HEK293 (cell line): ENCODE results near the gene PIEZO1.
A peak's percentile ranks its signal among the peaks of the same experiment; 100 is the strongest.

Experiments
- BCL11B ChIP-seq: fragments of 450-650 bp; formaldehyde crosslinking; IDR thresholded peaks from 2 replicates; pipeline ENCODE4 v1.5.1; 2016; ENCODE audit warnings: low read depth, missing biosample characterization, missing genetic modification characterization
- GLI2 ChIP-seq: fragments of 450-650 bp; formaldehyde crosslinking; IDR thresholded peaks from 2 replicates; pipeline ENCODE4; 2017; ENCODE audit warnings: missing biosample characterization, missing genetic modification characterization, low read depth, borderline replicate concordance
- GLI4 ChIP-seq: fragments of 450-650 bp; formaldehyde crosslinking; IDR thresholded peaks from 2 replicates; pipeline ENCODE4 v1.5.1; 2016; ENCODE audit warnings: missing biosample characterization, missing genetic modification characterization
- HOXC10 ChIP-seq: sonication (generic); formaldehyde crosslinking; IDR thresholded peaks from 2 replicates; pipeline ENCODE4 v1.8.1; 2023; ENCODE audit warnings: mild to moderate bottlenecking, missing genetic modification reagents
- KLF8 ChIP-seq: fragments of 450-650 bp; formaldehyde crosslinking; IDR thresholded peaks from 2 replicates; pipeline ENCODE4 v1.5.1; 2016; ENCODE audit warnings: missing biosample characterization, missing genetic modification characterization
- SETDB1 ChIP-seq: IDR thresholded peaks from one replicate; pipeline ENCODE4 v1.6.1; 2017; ENCODE audit warnings: mild to moderate bottlenecking, low read length, moderate library complexity, mixed read lengths; ENCODE audit not compliant: insufficient read length
- ZFP41 ChIP-seq: fragments of 450-650 bp; formaldehyde crosslinking; IDR thresholded peaks from 2 replicates; pipeline ENCODE4 v1.5.1; 2016; ENCODE audit warnings: missing biosample characterization, missing genetic modification characterization, borderline replicate concordance
- ZNF132 ChIP-seq: fragments of 450-650 bp; formaldehyde crosslinking; IDR thresholded peaks from 2 replicates; pipeline ENCODE4 v1.5.1; 2017; ENCODE audit warnings: missing biosample characterization, missing genetic modification characterization, borderline replicate concordance
- ZNF146 ChIP-seq: fragments of 450-650 bp; formaldehyde crosslinking; IDR thresholded peaks from 2 replicates; pipeline ENCODE4 v1.5.1; 2016; ENCODE audit warnings: missing biosample characterization, missing genetic modification characterization
- ZNF16 ChIP-seq: fragments of 450-650 bp; formaldehyde crosslinking; IDR thresholded peaks from 2 replicates; pipeline ENCODE4 v1.5.1; 2016; ENCODE audit warnings: low read depth, missing biosample characterization, missing genetic modification characterization
- ZNF175 ChIP-seq: fragments of 450-650 bp; formaldehyde crosslinking; IDR thresholded peaks from 2 replicates; pipeline ENCODE4 v1.5.1; 2016; ENCODE audit warnings: missing biosample characterization, missing genetic modification characterization
- ZNF311 ChIP-seq: fragments of 450-650 bp; formaldehyde crosslinking; IDR thresholded peaks from 2 replicates; pipeline ENCODE4 v1.5.1; 2017; ENCODE audit warnings: missing biosample characterization, missing genetic modification characterization, borderline replicate concordance
- ZNF510 ChIP-seq: fragments of 450-650 bp; formaldehyde crosslinking; IDR thresholded peaks from 2 replicates; pipeline ENCODE4 v1.5.1; 2018; ENCODE audit warnings: mild to moderate bottlenecking, missing genetic modification characterization, missing biosample characterization; ENCODE audit not compliant: insufficient replicate concordance
- ZNF548 ChIP-seq: fragments of 450-650 bp; formaldehyde crosslinking; IDR thresholded peaks from 2 replicates; pipeline ENCODE4 v1.5.1; 2016; ENCODE audit warnings: missing biosample characterization, missing genetic modification characterization
- ZNF677 ChIP-seq: fragments of 450-650 bp; IDR thresholded peaks from 2 replicates; pipeline ENCODE4 v1.5.0; 2018; ENCODE audit warnings: missing biosample characterization, mild to moderate bottlenecking, missing genetic modification characterization, moderate library complexity
- ZNF707 ChIP-seq: fragments of 450-650 bp; formaldehyde crosslinking; IDR thresholded peaks from 2 replicates; pipeline ENCODE4 v1.5.1; 2016; ENCODE audit warnings: missing biosample characterization, missing genetic modification characterization
- ZNF76 ChIP-seq: fragments of 450-650 bp; formaldehyde crosslinking; IDR thresholded peaks from 2 replicates; pipeline ENCODE4; 2016; ENCODE audit warnings: low read depth, missing biosample characterization, missing genetic modification characterization, borderline replicate concordance
- ZNF777 ChIP-seq: fragments of 450-650 bp; formaldehyde crosslinking; IDR thresholded peaks from 2 replicates; pipeline ENCODE4 v1.5.1; 2017; ENCODE audit warnings: missing biosample characterization, missing genetic modification characterization, borderline replicate concordance
- TF ChIP-seq, protein P1 (sequence below): fragments of 450-650 bp; formaldehyde crosslinking; IDR thresholded peaks from 2 replicates; pipeline ENCODE4 v1.5.1; 2016; ENCODE audit warnings: missing biosample characterization, missing genetic modification characterization
- TF ChIP-seq, protein P2 (sequence below): fragments of 450-650 bp; formaldehyde crosslinking; IDR thresholded peaks from 2 replicates; pipeline ENCODE4 v1.5.1; 2016; ENCODE audit warnings: missing biosample characterization, missing genetic modification characterization, low read depth
- TF ChIP-seq, protein P3 (sequence below): fragments of 450-650 bp; formaldehyde crosslinking; IDR thresholded peaks from 2 replicates; pipeline ENCODE4 v1.5.1; 2017; ENCODE audit warnings: missing biosample characterization, missing genetic modification characterization
- TF ChIP-seq, protein P4 (sequence below): fragments of 450-650 bp; formaldehyde crosslinking; IDR thresholded peaks from 2 replicates; pipeline ENCODE4; 2016; ENCODE audit warnings: missing biosample characterization, missing genetic modification characterization
- TF ChIP-seq, protein P5 (sequence below): fragments of 450-650 bp; formaldehyde crosslinking; IDR thresholded peaks from 2 replicates; pipeline ENCODE4 v1.5.1; 2016; ENCODE audit warnings: missing biosample characterization, missing genetic modification characterization
- TF ChIP-seq, protein P6 (sequence below): fragments of 450-650 bp; formaldehyde crosslinking; IDR thresholded peaks from 2 replicates; pipeline ENCODE4 v1.5.1; 2016; ENCODE audit warnings: missing biosample characterization, missing genetic modification characterization
- TF ChIP-seq, protein P7 (sequence below): fragments of 450-650 bp; IDR thresholded peaks from 2 replicates; pipeline ENCODE4 v1.5.1; 2018; ENCODE audit warnings: missing biosample characterization, mild to moderate bottlenecking, missing genetic modification characterization
- TF ChIP-seq, protein P8 (sequence below): fragments of 450-650 bp; formaldehyde crosslinking; IDR thresholded peaks from 2 replicates; pipeline ENCODE4 v1.5.1; 2016; ENCODE audit warnings: missing biosample characterization, missing genetic modification characterization, borderline replicate concordance

Gene PIEZO1

DNA sequence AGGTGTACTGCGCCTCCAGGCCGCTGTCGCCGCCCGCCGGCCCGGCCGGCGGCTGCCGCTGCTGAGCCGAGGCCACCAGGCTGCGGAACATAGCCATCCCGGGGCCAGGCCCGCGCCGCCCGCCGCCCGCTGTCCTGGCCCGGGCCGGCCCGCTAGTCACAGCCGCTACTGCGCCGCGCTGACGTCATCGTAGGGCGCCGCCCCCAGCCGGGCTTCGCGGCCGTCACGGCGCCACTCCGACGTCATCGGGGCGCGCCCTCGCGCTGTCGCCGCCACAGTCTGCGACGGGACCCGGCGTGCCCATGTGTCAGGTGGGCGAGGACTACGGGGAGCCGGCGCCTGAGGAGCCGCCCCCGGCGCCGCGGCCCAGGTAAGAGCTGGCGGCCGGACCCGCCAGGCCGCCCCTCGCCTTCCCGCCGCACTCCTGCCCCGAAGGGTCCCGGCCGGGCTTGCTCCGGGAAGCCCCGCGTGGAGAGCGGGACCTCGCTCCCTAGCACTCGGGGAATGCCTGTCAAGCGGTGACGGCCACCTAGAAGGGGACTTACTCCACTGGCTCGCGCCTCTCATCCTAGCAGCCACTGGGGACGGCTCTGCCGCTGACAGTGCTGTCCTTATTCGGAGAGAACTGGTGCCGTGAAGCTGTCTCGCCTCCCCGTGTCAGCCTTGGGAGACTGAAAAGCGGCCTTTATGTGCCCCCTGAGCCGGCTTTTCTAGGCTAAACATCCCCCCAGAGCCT lies 78.6 kb downstream of the PIEZO1 start, which contains the start of the genes CTU2 and RNF166 (continued):
- TF ChIP-seq GLI2 (tag by site-specific recombination) (no peak), HOXC10 (no peak), ZNF510 (tag by site-specific recombination) (no peak), ZNF777 (tag by site-specific recombination) (no peak), ZNF132 (no peak), SETDB1 (no peak), ZNF16 (tag by site-specific recombination) (no peak), ZNF677 (tag by site-specific recombination) (no peak), ZNF146 (no peak), ZNF175 (tag by site-specific recombination) (no peak), ZNF311 (tag by site-specific recombination) (no peak), GLI4 (tag by site-specific recombination) (no peak), ZNF76 (tag by site-specific recombination) (peak; percentile 71; the same call in 1 of the 2 replicates), BCL11B (no peak), ZFP41 (tag by site-specific recombination) (no peak), ZNF548 (tag by site-specific recombination) (no peak), KLF8 (tag by site-specific recombination) (peak; percentile 38; the same call in 1 of the 2 replicates), ZNF707 (tag by site-specific recombination) (no peak)
- TF ChIP-seq, protein P1, sequence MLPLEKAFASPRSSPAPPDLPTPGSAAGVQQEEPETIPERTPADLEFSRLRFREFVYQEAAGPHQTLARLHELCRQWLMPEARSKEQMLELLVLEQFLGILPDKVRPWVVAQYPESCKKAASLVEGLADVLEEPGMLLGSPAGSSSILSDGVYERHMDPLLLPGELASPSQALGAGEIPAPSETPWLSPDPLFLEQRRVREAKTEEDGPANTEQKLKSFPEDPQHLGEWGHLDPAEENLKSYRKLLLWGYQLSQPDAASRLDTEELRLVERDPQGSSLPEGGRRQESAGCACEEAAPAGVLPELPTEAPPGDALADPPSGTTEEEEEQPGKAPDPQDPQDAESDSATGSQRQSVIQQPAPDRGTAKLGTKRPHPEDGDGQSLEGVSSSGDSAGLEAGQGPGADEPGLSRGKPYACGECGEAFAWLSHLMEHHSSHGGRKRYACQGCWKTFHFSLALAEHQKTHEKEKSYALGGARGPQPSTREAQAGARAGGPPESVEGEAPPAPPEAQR: no peak
- TF ChIP-seq, protein P2, sequence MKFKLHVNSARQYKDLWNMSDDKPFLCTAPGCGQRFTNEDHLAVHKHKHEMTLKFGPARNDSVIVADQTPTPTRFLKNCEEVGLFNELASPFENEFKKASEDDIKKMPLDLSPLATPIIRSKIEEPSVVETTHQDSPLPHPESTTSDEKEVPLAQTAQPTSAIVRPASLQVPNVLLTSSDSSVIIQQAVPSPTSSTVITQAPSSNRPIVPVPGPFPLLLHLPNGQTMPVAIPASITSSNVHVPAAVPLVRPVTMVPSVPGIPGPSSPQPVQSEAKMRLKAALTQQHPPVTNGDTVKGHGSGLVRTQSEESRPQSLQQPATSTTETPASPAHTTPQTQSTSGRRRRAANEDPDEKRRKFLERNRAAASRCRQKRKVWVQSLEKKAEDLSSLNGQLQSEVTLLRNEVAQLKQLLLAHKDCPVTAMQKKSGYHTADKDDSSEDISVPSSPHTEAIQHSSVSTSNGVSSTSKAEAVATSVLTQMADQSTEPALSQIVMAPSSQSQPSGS (tag by site-specific recombination): peak; percentile 88
- TF ChIP-seq, protein P3, sequence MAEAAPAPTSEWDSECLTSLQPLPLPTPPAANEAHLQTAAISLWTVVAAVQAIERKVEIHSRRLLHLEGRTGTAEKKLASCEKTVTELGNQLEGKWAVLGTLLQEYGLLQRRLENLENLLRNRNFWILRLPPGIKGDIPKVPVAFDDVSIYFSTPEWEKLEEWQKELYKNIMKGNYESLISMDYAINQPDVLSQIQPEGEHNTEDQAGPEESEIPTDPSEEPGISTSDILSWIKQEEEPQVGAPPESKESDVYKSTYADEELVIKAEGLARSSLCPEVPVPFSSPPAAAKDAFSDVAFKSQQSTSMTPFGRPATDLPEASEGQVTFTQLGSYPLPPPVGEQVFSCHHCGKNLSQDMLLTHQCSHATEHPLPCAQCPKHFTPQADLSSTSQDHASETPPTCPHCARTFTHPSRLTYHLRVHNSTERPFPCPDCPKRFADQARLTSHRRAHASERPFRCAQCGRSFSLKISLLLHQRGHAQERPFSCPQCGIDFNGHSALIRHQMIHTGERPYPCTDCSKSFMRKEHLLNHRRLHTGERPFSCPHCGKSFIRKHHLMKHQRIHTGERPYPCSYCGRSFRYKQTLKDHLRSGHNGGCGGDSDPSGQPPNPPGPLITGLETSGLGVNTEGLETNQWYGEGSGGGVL (tag by site-specific recombination): no peak
- TF ChIP-seq, protein P4, sequence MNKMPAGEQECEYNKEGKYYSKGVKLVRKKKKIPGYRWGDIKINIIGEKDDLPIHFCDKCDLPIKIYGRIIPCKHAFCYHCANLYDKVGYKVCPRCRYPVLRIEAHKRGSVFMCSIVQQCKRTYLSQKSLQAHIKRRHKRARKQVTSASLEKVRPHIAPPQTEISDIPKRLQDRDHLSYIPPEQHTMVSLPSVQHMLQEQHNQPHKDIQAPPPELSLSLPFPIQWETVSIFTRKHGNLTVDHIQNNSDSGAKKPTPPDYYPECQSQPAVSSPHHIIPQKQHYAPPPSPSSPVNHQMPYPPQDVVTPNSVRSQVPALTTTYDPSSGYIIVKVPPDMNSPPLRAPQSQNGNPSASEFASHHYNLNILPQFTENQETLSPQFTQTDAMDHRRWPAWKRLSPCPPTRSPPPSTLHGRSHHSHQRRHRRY (tag by site-specific recombination): no peak
- TF ChIP-seq, protein P5, sequence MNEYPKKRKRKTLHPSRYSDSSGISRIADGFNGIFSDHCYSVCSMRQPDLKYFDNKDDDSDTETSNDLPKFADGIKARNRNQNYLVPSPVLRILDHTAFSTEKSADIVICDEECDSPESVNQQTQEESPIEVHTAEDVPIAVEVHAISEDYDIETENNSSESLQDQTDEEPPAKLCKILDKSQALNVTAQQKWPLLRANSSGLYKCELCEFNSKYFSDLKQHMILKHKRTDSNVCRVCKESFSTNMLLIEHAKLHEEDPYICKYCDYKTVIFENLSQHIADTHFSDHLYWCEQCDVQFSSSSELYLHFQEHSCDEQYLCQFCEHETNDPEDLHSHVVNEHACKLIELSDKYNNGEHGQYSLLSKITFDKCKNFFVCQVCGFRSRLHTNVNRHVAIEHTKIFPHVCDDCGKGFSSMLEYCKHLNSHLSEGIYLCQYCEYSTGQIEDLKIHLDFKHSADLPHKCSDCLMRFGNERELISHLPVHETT: no peak
- TF ChIP-seq, protein P6, sequence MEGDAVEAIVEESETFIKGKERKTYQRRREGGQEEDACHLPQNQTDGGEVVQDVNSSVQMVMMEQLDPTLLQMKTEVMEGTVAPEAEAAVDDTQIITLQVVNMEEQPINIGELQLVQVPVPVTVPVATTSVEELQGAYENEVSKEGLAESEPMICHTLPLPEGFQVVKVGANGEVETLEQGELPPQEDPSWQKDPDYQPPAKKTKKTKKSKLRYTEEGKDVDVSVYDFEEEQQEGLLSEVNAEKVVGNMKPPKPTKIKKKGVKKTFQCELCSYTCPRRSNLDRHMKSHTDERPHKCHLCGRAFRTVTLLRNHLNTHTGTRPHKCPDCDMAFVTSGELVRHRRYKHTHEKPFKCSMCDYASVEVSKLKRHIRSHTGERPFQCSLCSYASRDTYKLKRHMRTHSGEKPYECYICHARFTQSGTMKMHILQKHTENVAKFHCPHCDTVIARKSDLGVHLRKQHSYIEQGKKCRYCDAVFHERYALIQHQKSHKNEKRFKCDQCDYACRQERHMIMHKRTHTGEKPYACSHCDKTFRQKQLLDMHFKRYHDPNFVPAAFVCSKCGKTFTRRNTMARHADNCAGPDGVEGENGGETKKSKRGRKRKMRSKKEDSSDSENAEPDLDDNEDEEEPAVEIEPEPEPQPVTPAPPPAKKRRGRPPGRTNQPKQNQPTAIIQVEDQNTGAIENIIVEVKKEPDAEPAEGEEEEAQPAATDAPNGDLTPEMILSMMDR (tag by site-specific recombination): no peak
- TF ChIP-seq, protein P7, sequence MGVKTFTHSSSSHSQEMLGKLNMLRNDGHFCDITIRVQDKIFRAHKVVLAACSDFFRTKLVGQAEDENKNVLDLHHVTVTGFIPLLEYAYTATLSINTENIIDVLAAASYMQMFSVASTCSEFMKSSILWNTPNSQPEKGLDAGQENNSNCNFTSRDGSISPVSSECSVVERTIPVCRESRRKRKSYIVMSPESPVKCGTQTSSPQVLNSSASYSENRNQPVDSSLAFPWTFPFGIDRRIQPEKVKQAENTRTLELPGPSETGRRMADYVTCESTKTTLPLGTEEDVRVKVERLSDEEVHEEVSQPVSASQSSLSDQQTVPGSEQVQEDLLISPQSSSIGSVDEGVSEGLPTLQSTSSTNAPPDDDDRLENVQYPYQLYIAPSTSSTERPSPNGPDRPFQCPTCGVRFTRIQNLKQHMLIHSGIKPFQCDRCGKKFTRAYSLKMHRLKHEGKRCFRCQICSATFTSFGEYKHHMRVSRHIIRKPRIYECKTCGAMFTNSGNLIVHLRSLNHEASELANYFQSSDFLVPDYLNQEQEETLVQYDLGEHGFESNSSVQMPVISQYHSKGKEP (tag by site-specific recombination): peak; percentile 56
- TF ChIP-seq, protein P8, sequence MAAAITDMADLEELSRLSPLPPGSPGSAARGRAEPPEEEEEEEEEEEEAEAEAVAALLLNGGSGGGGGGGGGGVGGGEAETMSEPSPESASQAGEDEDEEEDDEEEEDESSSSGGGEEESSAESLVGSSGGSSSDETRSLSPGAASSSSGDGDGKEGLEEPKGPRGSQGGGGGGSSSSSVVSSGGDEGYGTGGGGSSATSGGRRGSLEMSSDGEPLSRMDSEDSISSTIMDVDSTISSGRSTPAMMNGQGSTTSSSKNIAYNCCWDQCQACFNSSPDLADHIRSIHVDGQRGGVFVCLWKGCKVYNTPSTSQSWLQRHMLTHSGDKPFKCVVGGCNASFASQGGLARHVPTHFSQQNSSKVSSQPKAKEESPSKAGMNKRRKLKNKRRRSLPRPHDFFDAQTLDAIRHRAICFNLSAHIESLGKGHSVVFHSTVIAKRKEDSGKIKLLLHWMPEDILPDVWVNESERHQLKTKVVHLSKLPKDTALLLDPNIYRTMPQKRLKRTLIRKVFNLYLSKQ (tag by site-specific recombination): no peak
